Loucy (cell line): Measurements from ENCODE around the gene RGS7BP.
"Not testable (repeated sequence)": the region's sequence is repeated elsewhere in the genome, so short reads cannot be mapped to it uniquely, and the experiment has no call there.

Experiments used
- H2AFZ ChIP-seq: fragments of 200-600 bp; sonication (generic); 2 replicates; pipeline ENCODE4 v1.6.0; 2016; ENCODE audit warnings: antibody characterized with exemption, mild to moderate bottlenecking, low read length, moderate library complexity
- H3F3A ChIP-seq: fragments of 200-600 bp; 2 replicates; pipeline ENCODE4 v1.6.0; 2016; ENCODE audit warnings: antibody characterized with exemption, low read depth, mild to moderate bottlenecking
- H3K27me3 ChIP-seq: fragments of 200-600 bp; sonication (generic); 2 replicates; pipeline ENCODE4 v1.6.1; 2014; ENCODE audit warnings: low read length, mild to moderate bottlenecking; ENCODE audit not compliant: insufficient read depth, poor library complexity, severe bottlenecking
- H3K36me3 ChIP-seq: fragments of 200-600 bp; sonication (generic); 2 replicates; pipeline ENCODE4 v1.6.1; 2016; ENCODE audit warnings: low read length; ENCODE audit not compliant: insufficient read depth
- H3K4me1 ChIP-seq: fragments of 200-600 bp; sonication (generic); 2 replicates; pipeline ENCODE4 v1.5.1; 2014; ENCODE audit warnings: low read length, mild to moderate bottlenecking; ENCODE audit not compliant: insufficient read depth, poor library complexity, severe bottlenecking
- H3K4me2 ChIP-seq: fragments of 200-600 bp; sonication (generic); 2 replicates; pipeline ENCODE4 v1.6.0; 2014; ENCODE audit warnings: antibody characterized with exemption, low read length, low read depth, mild to moderate bottlenecking; ENCODE audit not compliant: poor library complexity, severe bottlenecking
- H3K4me3 ChIP-seq: fragments of 200-600 bp; sonication (generic); 2 replicates; pipeline ENCODE4 v1.5.1; 2014; ENCODE audit warnings: low read length, mild to moderate bottlenecking, mixed read lengths; ENCODE audit not compliant: poor library complexity, severe bottlenecking
- H3K79me2 ChIP-seq: fragments of 200-600 bp; sonication (generic); 2 replicates; pipeline ENCODE4 v1.6.1; 2014; ENCODE audit warnings: low read length; ENCODE audit not compliant: insufficient read depth
- H3K9ac ChIP-seq: fragments of 200-600 bp; sonication (generic); 2 replicates; pipeline ENCODE4 v1.6.0; 2014; ENCODE audit warnings: mild to moderate bottlenecking, low read depth, low read length, moderate library complexity; ENCODE audit not compliant: poor library complexity, severe bottlenecking
- H3K9me2 ChIP-seq: fragments of 200-600 bp; sonication (generic); replicated peaks from 2 replicates; pipeline ENCODE4 v1.6.1; 2016; ENCODE audit warnings: low read depth, low read length, mixed read lengths
- H3K9me3 ChIP-seq: fragments of 200-600 bp; sonication (generic); 2 replicates; pipeline ENCODE4 v1.6.1; 2014; ENCODE audit warnings: mild to moderate bottlenecking, antibody characterized with exemption, low read length, low read depth; ENCODE audit not compliant: insufficient read depth
- H4K20me1 ChIP-seq: fragments of 200-600 bp; sonication (generic); 2 replicates; pipeline ENCODE4 v1.6.0; 2014; ENCODE audit warnings: antibody characterized with exemption, low read length, mild to moderate bottlenecking; ENCODE audit not compliant: insufficient read depth, poor library complexity, severe bottlenecking
- CTCF ChIP-seq: fragments of 200-600 bp; sonication (generic); conservative IDR thresholded peaks from 2 replicates; pipeline ENCODE4 v1.5.1; 2014; ENCODE audit warnings: mild to moderate bottlenecking, antibody characterized with exemption, low read length
- EZH2phosphoT487 ChIP-seq: fragments of 200-600 bp; IDR thresholded peaks from 2 replicates; pipeline ENCODE4 v1.6.1; 2018; ENCODE audit warnings: antibody characterized with exemption, mild to moderate bottlenecking, moderate library complexity, borderline replicate concordance

Gene RGS7BP

DNA sequence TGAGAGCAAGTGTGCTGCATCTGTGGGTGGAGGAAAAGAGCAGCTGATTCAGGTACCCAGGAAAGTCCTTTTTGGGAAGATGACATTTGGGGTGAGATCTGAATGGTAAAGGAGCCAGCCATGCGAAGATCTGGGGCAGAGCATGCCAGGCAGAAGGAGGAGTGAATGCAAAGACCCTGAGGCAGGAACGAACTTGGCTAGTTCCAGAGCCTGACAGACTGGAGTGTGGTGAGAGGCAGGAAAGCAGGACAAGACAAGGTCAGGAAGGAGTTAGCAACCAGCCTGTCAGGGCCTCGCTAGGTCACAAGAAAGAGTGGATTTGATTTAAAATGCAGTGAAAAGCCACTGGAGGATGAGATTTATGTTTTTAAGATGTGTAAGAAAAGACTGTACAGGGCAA, 28.2 kb downstream of the RGS7BP start:
- Histone ChIP-seq H3K9me3 (no peaks in the 10 kb centered on the region), H3K4me2 (no peak overlapping the region), H3F3A (no peaks in the 10 kb centered on the region), H3K79me2 (no peaks in the 10 kb centered on the region), H3K9me2 (no peaks in the 10 kb centered on the region), H3K4me3 (no peak overlapping the region), H4K20me1 (no peaks in the 10 kb centered on the region), H3K4me1 (no peaks in the 10 kb centered on the region), H3K9ac (no peak overlapping the region), H3K27me3 (no peaks in the 10 kb centered on the region), H3K36me3 (no peaks in the 10 kb centered on the region), H2AFZ (no peak overlapping the region)
- TF ChIP-seq CTCF, result no peak

DNA sequence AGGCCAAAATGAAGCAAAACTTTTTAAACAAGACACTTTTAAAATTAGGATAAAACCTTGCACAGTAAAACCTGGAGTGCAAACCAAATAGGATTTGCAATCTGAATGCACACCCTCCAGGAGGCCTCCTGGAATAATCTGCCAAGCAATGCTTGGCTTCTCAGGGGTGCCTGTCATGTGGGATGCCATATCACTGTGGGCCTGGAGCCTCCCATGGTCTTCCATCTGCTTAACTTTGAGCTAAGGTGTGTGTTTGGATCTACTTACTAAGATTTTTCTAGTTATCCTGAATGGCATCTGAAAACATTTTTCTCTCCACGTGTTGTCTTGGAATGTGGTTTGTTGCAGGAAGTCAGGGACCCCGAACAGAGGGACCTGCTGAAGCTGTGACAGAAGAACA, 52.1 kb downstream of the RGS7BP start:
- H3K36me3 ChIP-seq, result no peaks in the 10 kb centered on the region
- TF ChIP-seq EZH2phosphoT487 (no peak), CTCF (no peak)
- no peak overlapping the region for H2AFZ ChIP-seq
- H3K4me3 ChIP-seq, result no peak overlapping the region
- no peak overlapping the region for H3K9ac ChIP-seq
- no peaks in the 10 kb centered on the region for H4K20me1 ChIP-seq
- H3K4me1 ChIP-seq, result no peaks in the 10 kb centered on the region
- H3F3A ChIP-seq, result no peaks in the 10 kb centered on the region
- H3K4me2 ChIP-seq, result no peak overlapping the region
- no peaks in the 10 kb centered on the region for H3K9me3 ChIP-seq
- H3K9me2 ChIP-seq, result no peaks in the 10 kb centered on the region
- no peaks in the 10 kb centered on the region for H3K27me3 ChIP-seq
- no peaks in the 10 kb centered on the region for H3K79me2 ChIP-seq

- H3F3A ChIP-seq, H3K36me3 ChIP-seq, H3K4me2 ChIP-seq: not testable (repeated sequence)
Measured at GRCh38 chr5:64558641-64559040, 52.8 kb downstream of the RGS7BP start.

DNA sequence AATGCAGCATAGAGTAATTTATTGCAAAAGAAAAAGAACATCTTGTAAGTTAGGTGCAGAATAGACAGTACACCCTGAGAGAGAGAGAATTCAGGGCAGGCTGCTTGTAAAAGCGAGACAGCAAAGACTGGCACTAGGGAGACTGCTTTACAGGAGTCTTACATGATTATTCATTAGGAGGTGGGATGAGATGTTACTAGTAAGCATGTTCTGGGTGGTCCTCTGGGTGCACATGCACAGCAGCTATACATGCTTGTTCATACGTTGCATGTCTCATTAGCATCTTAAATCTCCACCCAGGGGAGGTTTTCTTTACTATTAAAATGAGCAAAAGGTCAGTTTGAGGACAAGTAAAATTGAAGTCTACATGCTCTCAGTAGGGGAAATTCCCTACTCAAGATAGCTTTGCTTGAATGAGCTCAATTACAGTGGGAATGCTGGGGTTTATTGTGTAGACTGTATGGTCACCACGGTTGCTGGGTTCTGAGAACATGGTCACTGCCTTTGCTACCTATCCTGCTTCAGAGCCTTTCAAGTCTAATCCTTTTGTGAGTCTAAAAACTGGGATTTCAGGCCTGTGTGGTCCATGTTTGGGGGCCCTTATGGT, 60.6 kb downstream of the RGS7BP start:
- no peaks in the 10 kb centered on the region for H3K36me3 ChIP-seq
- no peaks in the 10 kb centered on the region for H3K79me2 ChIP-seq
- no peaks in the 10 kb centered on the region for H3F3A ChIP-seq
- no peak overlapping the region for H2AFZ ChIP-seq
- no peaks in the 10 kb centered on the region for H3K9me2 ChIP-seq
- no peaks in the 10 kb centered on the region for H3K27me3 ChIP-seq
- H4K20me1 ChIP-seq, result no peaks in the 10 kb centered on the region
- TF ChIP-seq CTCF, result no peak
- no peak for TF ChIP-seq EZH2phosphoT487
- no peak overlapping the region for H3K4me3 ChIP-seq
- no peaks in the 10 kb centered on the region; the same call in 1 of the 2 replicates for H3K9me3 ChIP-seq
- H3K4me1 ChIP-seq, result no peaks in the 10 kb centered on the region
- no peak overlapping the region for H3K9ac ChIP-seq
- no peak overlapping the region for H3K4me2 ChIP-seq

More at GRCh38 chr5:64558641-64559040, 52.8 kb downstream of the RGS7BP start:
- H3K4me1 ChIP-seq, H3K79me2 ChIP-seq, H3K9me3 ChIP-seq, H3K9ac ChIP-seq, H2AFZ ChIP-seq, H3K4me3 ChIP-seq, H4K20me1 ChIP-seq, H3K9me2 ChIP-seq, H3K27me3 ChIP-seq: not testable (repeated sequence)
